ENCODE results near the gene SH3D19.

DNA sequence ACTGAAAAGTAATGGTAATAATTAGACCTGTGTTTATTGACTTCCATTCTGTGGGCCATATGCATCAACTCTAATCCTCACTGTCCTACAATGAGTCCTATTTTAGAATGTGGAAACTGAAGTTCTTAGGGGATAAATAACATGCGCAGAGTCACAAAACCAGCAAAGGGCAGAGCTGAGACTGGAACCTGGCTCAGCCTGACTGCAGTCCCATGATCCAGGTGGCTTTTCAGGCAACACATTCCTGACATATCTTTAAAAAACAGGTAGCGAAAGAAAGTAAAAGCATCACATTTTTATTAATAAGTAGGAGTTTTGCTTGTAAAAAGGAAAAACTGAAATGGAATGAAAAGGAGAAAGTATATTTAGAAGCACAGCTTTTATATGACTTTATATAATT is 83.1 kb downstream of the SH3D19 start:
- no peak for TF ChIP-seq POLR2A (IDR thresholded peaks at IDR 0.05)
- TF ChIP-seq, protein P1, sequence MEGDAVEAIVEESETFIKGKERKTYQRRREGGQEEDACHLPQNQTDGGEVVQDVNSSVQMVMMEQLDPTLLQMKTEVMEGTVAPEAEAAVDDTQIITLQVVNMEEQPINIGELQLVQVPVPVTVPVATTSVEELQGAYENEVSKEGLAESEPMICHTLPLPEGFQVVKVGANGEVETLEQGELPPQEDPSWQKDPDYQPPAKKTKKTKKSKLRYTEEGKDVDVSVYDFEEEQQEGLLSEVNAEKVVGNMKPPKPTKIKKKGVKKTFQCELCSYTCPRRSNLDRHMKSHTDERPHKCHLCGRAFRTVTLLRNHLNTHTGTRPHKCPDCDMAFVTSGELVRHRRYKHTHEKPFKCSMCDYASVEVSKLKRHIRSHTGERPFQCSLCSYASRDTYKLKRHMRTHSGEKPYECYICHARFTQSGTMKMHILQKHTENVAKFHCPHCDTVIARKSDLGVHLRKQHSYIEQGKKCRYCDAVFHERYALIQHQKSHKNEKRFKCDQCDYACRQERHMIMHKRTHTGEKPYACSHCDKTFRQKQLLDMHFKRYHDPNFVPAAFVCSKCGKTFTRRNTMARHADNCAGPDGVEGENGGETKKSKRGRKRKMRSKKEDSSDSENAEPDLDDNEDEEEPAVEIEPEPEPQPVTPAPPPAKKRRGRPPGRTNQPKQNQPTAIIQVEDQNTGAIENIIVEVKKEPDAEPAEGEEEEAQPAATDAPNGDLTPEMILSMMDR (IDR thresholded peaks at IDR 0.05 in 4 of 5, conservative IDR thresholded peaks at IDR 0.05 in 1 of 5): no peak
